DOHH2 (cell line): ENCODE measurements around the gene SCNN1G.

ENCODE experiments used
- H3F3A ChIP-seq: fragments of 200-600 bp; sonication (generic), shearing (Covaris generic); 2 replicates; pipeline ENCODE4 v1.6.0; 2016; ENCODE audit warnings: antibody characterized with exemption, mild to moderate bottlenecking; ENCODE audit not compliant: control insufficient read depth, insufficient read depth
- H3K27ac ChIP-seq: fragments of 200-600 bp; sonication (generic); 2 replicates; pipeline ENCODE4 v1.5.1; 2014; ENCODE audit warnings: low read depth, mild to moderate bottlenecking, low read length, moderate library complexity
- H3K27me3 ChIP-seq: fragments of 200-600 bp; sonication (generic); 2 replicates; pipeline ENCODE4 v1.6.1; 2014; ENCODE audit warnings: mild to moderate bottlenecking, low read length, mixed read lengths; ENCODE audit not compliant: control insufficient read depth
- H3K36me3 ChIP-seq: fragments of 200-600 bp; sonication (generic); 2 replicates; pipeline ENCODE4 v1.6.1; 2014; ENCODE audit warnings: mild to moderate bottlenecking, low read length, moderate library complexity, mixed read lengths; ENCODE audit not compliant: control insufficient read depth
- H3K4me1 ChIP-seq: fragments of 200-600 bp; sonication (generic); 2 replicates; pipeline ENCODE4 v1.6.1; 2014; ENCODE audit warnings: mild to moderate bottlenecking, low read length, mixed read lengths; ENCODE audit not compliant: control insufficient read depth
- H3K4me2 ChIP-seq: fragments of 200-600 bp; sonication (generic); 2 replicates; pipeline ENCODE4 v1.6.0; 2014; ENCODE audit warnings: mild to moderate bottlenecking, low read length, moderate library complexity
- H3K4me3 ChIP-seq: fragments of 200-600 bp; sonication (generic); 2 replicates; pipeline ENCODE4 v1.5.1; 2014; ENCODE audit warnings: mild to moderate bottlenecking, low read length, mixed read lengths
- H3K79me2 ChIP-seq: fragments of 200-600 bp; sonication (generic); 2 replicates; pipeline ENCODE4 v1.6.1; 2014; ENCODE audit warnings: mild to moderate bottlenecking, low read length, mixed read lengths; ENCODE audit not compliant: control insufficient read depth
- H3K9me2 ChIP-seq: fragments of 200-600 bp; sonication (generic); replicated peaks from 2 replicates; pipeline ENCODE4 v1.6.1; 2014; ENCODE audit warnings: mild to moderate bottlenecking, low read length, mixed read lengths; ENCODE audit not compliant: control insufficient read depth
- H3K9me3 ChIP-seq: fragments of 200-600 bp; sonication (generic); 2 replicates; pipeline ENCODE4 v1.6.1; 2014; ENCODE audit warnings: antibody characterized with exemption, low read length, mixed read lengths; ENCODE audit not compliant: control insufficient read depth, insufficient read depth
- H4K20me1 ChIP-seq: fragments of 200-600 bp; sonication (generic); 2 replicates; pipeline ENCODE4 v1.6.0; 2014; ENCODE audit warnings: low read depth, mild to moderate bottlenecking, antibody characterized with exemption, low read length, moderate library complexity; ENCODE audit not compliant: control insufficient read depth, insufficient read depth
- CTCF ChIP-seq: fragments of 200-600 bp; sonication (generic); IDR thresholded peaks from one replicate; pipeline ENCODE4 v1.5.1; 2014; ENCODE audit warnings: antibody characterized with exemption, mild to moderate bottlenecking, low read depth, low read length; ENCODE audit not compliant: poor library complexity, severe bottlenecking
- EZH2phosphoT487 ChIP-seq: fragments of 200-600 bp; sonication (generic); IDR thresholded peaks from 2 replicates; pipeline ENCODE4 v1.6.1; 2017; ENCODE audit warnings: borderline replicate concordance, mild to moderate bottlenecking, antibody characterized with exemption, low read length, moderate library complexity, mixed read lengths

SCNN1G gene

DNA sequence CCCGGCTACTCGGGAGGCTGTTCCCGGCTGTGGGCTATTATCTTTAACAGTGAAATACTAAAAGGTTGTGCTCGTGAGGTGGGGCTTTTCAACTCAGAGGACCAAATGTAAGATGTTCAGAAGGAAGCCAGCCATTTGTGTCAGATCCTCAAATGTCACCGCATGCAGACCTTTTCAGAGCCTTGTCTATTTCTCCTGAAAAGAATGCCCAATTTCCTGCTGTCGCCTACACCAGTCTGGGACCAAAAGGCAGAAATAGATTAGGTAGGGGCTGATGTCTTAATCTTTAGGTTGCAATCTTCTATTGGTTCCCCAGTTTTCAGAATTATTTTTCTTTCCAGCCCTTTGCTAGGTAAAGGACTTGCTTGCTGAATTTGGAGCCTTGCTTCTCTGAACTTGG is 24.4 kb upstream of the SCNN1G start:
- H3K9me3 ChIP-seq: no peaks in the 10 kb centered on the region
- no peaks in the 10 kb centered on the region for H3K79me2 ChIP-seq
- H3K4me2 ChIP-seq: no peak overlapping the region
- H3K36me3 ChIP-seq: no peaks in the 10 kb centered on the region
- H3K4me1 ChIP-seq: peaks cover 6% of the 10 kb centered on the region
- no peaks in the 10 kb centered on the region for H3K9me2 ChIP-seq
- no peaks in the 10 kb centered on the region for H3F3A ChIP-seq
- H3K27me3 ChIP-seq: peaks cover 26% of the 10 kb centered on the region
- H3K4me3 ChIP-seq: no peak overlapping the region
- TF ChIP-seq EZH2phosphoT487 (no peak), CTCF (no peak)
- no peaks in the 10 kb centered on the region for H4K20me1 ChIP-seq
- no peak overlapping the region for H3K27ac ChIP-seq

GRCh38 chr16:23160082-23160481 is 22.5 kb upstream of the SCNN1G start:
- H3K9me3 ChIP-seq: no peaks in the 10 kb centered on the region
- H3K4me2 ChIP-seq: no peak overlapping the region
- H4K20me1 ChIP-seq: no peaks in the 10 kb centered on the region
- H3K27me3 ChIP-seq: peaks cover 20% of the 10 kb centered on the region
- H3K27ac ChIP-seq: no peak overlapping the region
- TF ChIP-seq EZH2phosphoT487 (no peak), CTCF (no peak)
- no peaks in the 10 kb centered on the region for H3K9me2 ChIP-seq
- H3K79me2 ChIP-seq: no peaks in the 10 kb centered on the region
- no peak overlapping the region for H3K4me3 ChIP-seq
- H3K36me3 ChIP-seq: no peaks in the 10 kb centered on the region
- no peaks in the 10 kb centered on the region for H3F3A ChIP-seq
- peaks cover 6% of the 10 kb centered on the region for H3K4me1 ChIP-seq

- Histone ChIP-seq H3K9me3 (no peaks in the 10 kb centered on the region), H3K27ac (no peak overlapping the region), H3K27me3 (peaks cover 21% of the 10 kb centered on the region), H3K4me2 (no peak overlapping the region), H4K20me1 (no peaks in the 10 kb centered on the region), H3K36me3 (no peaks in the 10 kb centered on the region), H3F3A (no peaks in the 10 kb centered on the region), H3K9me2 (no peaks in the 10 kb centered on the region), H3K4me1 (peaks cover 6% of the 10 kb centered on the region), H3K4me3 (no peak overlapping the region), H3K79me2 (no peaks in the 10 kb centered on the region)
- TF ChIP-seq CTCF: no peak
- TF ChIP-seq EZH2phosphoT487: no peak
Measured at GRCh38 chr16:23160574-23160973, 22.0 kb upstream of the SCNN1G start.

DNA sequence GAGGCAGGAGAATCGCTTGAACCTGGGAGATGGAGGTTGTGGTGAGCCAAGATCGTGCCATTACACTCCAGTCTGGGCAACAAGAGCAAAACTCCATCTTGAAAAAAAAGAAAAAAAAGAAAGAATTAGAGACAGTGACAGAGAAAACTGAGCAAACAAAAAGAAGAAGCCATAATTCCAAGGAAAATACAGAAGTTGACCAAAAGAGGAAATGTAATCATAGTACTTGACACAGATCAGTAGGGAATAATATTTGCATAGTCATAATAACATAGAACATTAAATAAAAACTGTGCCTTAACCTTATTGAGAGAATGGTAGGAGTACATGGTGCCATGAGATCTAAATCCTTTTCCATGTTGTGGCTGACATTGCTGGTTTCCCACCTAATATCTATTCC is 18.6 kb upstream of the SCNN1G start:
- no peak for TF ChIP-seq EZH2phosphoT487
- TF ChIP-seq CTCF: no peak

More for the DNA sequence above, 18.6 kb upstream of the SCNN1G start:
- Histone ChIP-seq H3K4me1 (no peaks in the 10 kb centered on the region), H3K27me3 (peaks cover 24% of the 10 kb centered on the region), H4K20me1 (no peaks in the 10 kb centered on the region), H3K4me2 (no peak overlapping the region), H3F3A (no peaks in the 10 kb centered on the region), H3K9me2 (no peaks in the 10 kb centered on the region), H3K9me3 (no peaks in the 10 kb centered on the region), H3K36me3 (no peaks in the 10 kb centered on the region), H3K79me2 (no peaks in the 10 kb centered on the region), H3K4me3 (no peak overlapping the region), H3K27ac (no peak overlapping the region)
